Coronary artery (tissue), 2 donors: ENCODE results near the gene IL17RE.
A peak's percentile ranks its signal among the peaks of the same experiment; 100 is the strongest.

Experiments
- DNase-seq: peaks from one replicate; pipeline ENCODE4 v3.0.0-alpha.2; 2017; ENCODE audit warnings: low spot score
- H3K27ac ChIP-seq, 2 donors: fragments of 200-600 bp; sonication (generic); one replicate each; pipeline ENCODE4 v1.5.1; 2016 to 2019
- H3K4me3 ChIP-seq: fragments of 200-600 bp; sonication (generic); 2 replicates; pipeline ENCODE4 v1.5.1; 2016; ENCODE audit warnings: mild to moderate bottlenecking, moderate library complexity
- CTCF ChIP-seq: fragments of 200-600 bp; sonication (generic); IDR thresholded peaks from one replicate; pipeline ENCODE4 v1.5.1; 2019; ENCODE audit warnings: antibody characterized with exemption

IL17RE gene

GRCh38 chr3:9951598-9951961 is 48.9 kb downstream of the IL17RE start:
- H3K27ac ChIP-seq = no peak overlapping the region
- TF ChIP-seq CTCF = no peak
- DNase-seq = no peak

GRCh38 chr3:9951962-9952805 is 49.5 kb downstream of the IL17RE start, which contains the start of gene PRRT3:
Gene PRRT3, minus strand, starts transcription at chr3:9952408. Its CDS starts 2,293 bp downstream, at chr3:9950115.
- H3K27ac ChIP-seq = no peak within 1 kb of the TSS
- TF ChIP-seq CTCF = no peak
- no peak for DNase-seq
- peak within 1 kb of the TSS; percentile 69 for H3K4me3 ChIP-seq

More at GRCh38 chr3:9951598-9951961, 48.9 kb downstream of the IL17RE start:
- peak overlapping the region; percentile 69 for H3K4me3 ChIP-seq

- Histone ChIP-seq H3K4me3 (no peak overlapping the region), H3K27ac (no peak overlapping the region)
- no peak for TF ChIP-seq CTCF
- DNase-seq = no peak
These were observed 52.4 kb downstream of the IL17RE start for GRCh38 chr3:9955067-9955502.

- DNase-seq = no peak
- no peak overlapping the region for H3K27ac ChIP-seq
- TF ChIP-seq CTCF = no peak
These were observed 53.1 kb downstream of the IL17RE start for GRCh38 chr3:9955611-9956352.

GRCh38 chr3:9957214-9957613 is 54.6 kb downstream of the IL17RE start:
- Histone ChIP-seq H3K27ac (no peak overlapping the region), H3K4me3 (no peak overlapping the region)
- no peak for TF ChIP-seq CTCF
- DNase-seq = no peak

More at GRCh38 chr3:9955611-9956352, 53.1 kb downstream of the IL17RE start:
- no peak overlapping the region for H3K4me3 ChIP-seq

GRCh38 chr3:9965200-9965875 is 62.7 kb downstream of the IL17RE start:
- Histone ChIP-seq H3K4me3 (no peak overlapping the region), H3K27ac (no peak overlapping the region)
- no peak for TF ChIP-seq CTCF
- no peak for DNase-seq
